T-helper 17 cell (primary cell): Measurements from ENCODE around the gene C10orf67. TPM values are rescaled to one million over a fixed set of nuclear protein-coding genes. Genes with fewer than 3 reads are reported as not detected.
A peak's percentile ranks its signal among the peaks of the same experiment; 100 is the strongest.

Experiments
- ATAC-seq: fragments of 150-1000 bp; cut with Tn5 transposase; 2 replicates; pipeline ENCODE4 v1.10.0; 2021; ENCODE audit warnings: mild to moderate bottlenecking, moderate library complexity
- DNase-seq, 3 donors: peaks; one replicate each; pipeline versions ENCODE4 v3.0.0 to v3.0.0-alpha.2; 2020 to 2021
- H3K9me3 ChIP-seq: one replicate; pipeline ENCODE4 v1.7.0; 2013; ENCODE audit warnings: low read length, mild to moderate bottlenecking; ENCODE audit not compliant: control insufficient read depth, poor library complexity, severe bottlenecking
- H3K27ac Mint-ChIP-seq: one replicate; pipeline ENCODE4 v1.8.0; 2022; ENCODE audit warnings: mild to moderate bottlenecking, moderate library complexity, mixed read lengths
- H3K27me3 Mint-ChIP-seq: one replicate; pipeline ENCODE4 v1.8.0; 2022; ENCODE audit warnings: mixed read lengths
- H3K36me3 Mint-ChIP-seq: one replicate; pipeline ENCODE4 v1.8.0; 2022; ENCODE audit warnings: low read depth, mixed read lengths
- H3K4me1 Mint-ChIP-seq: one replicate; pipeline ENCODE4 v1.8.0; 2022; ENCODE audit warnings: mild to moderate bottlenecking, mixed read lengths
- H3K4me3 Mint-ChIP-seq: one replicate; pipeline ENCODE4 v1.8.0; 2022; ENCODE audit warnings: mild to moderate bottlenecking, moderate library complexity, mixed read lengths
- total RNA-seq, 4 donors: library from RNA in 2 of 4; stranded (reverse) in 2 of 4; gene quantifications; one replicate each; pipeline ENCODE4 v1.2.3 and lab custom pipeline; 2022 to 2026

Gene C10orf67
- total RNA-seq, 2 donors from 2014 or later = 0.26 TPM; not detected in 1

GRCh38 chr10:23201837-23202236 is 142.8 kb downstream of the C10orf67 start:
- no peaks in the 10 kb centered on the region for H3K9me3 ChIP-seq
- Mint-ChIP-seq H3K27me3 (peaks cover 74% of the 10 kb centered on the region), H3K4me3 (no peak overlapping the region), H3K27ac (no peak overlapping the region), H3K36me3 (no peaks in the 10 kb centered on the region), H3K4me1 (no peaks in the 10 kb centered on the region)
- DNase-seq (no peak), ATAC-seq (no peak)

DNA sequence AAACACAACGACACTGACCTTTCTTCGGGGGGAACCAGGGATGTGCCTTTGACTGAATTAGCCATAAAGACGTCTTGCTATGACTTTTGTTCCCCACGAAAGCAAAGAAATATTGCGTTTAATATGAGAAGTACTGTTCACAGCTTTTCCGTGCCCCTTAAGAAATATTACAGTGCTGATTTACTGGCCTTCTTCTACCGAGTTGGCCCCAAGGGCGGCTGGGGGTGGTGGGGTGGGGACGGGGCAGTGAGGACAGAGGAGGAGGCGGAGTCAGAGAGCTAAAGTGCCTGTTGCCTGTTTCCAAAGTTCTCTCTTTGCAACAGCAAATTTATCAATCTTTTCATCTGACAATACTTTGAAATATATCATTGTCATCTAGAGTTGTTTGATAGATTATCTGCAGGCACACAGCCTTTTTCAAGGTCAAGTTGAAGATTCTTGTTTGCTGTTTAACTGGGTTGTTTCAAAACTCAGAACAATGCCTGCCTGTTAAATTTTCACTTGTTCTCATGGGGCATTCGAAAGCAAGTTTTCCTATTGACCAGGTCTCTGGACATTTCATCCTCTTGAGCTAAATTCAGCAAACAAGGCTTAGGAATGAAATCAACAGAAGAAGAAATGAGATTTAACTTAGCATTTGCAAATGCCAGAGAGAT is 143.5 kb downstream of the C10orf67 start:
- H3K4me1 Mint-ChIP-seq = no peaks in the 10 kb centered on the region
- H3K27me3 Mint-ChIP-seq = peaks cover 81% of the 10 kb centered on the region
- ATAC-seq (no peak), DNase-seq (no peak)
- no peak overlapping the region for H3K4me3 Mint-ChIP-seq
- H3K27ac Mint-ChIP-seq = no peak overlapping the region
- no peaks in the 10 kb centered on the region for H3K9me3 ChIP-seq
- no peaks in the 10 kb centered on the region for H3K36me3 Mint-ChIP-seq

DNA sequence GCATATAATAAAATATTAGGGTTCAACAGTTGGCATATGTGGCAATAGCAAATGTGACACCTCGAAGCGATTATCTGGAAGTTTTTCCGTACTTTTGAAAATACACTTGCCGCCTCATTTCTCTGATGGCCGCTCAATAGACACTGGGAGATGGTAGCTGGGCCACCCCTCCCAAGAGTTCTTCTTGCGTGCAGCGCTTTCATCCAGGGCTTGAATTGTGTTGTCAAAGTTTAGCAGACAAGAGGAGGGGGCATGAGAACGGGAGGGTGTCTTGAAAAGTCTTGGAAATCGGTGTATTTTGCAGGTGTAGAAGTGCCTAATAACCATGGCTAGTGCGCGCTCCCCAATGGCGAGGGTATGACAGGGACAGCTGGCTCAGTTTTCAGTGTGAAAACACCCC is 144.0 kb downstream of the C10orf67 start:
- no peak for DNase-seq

DNA sequence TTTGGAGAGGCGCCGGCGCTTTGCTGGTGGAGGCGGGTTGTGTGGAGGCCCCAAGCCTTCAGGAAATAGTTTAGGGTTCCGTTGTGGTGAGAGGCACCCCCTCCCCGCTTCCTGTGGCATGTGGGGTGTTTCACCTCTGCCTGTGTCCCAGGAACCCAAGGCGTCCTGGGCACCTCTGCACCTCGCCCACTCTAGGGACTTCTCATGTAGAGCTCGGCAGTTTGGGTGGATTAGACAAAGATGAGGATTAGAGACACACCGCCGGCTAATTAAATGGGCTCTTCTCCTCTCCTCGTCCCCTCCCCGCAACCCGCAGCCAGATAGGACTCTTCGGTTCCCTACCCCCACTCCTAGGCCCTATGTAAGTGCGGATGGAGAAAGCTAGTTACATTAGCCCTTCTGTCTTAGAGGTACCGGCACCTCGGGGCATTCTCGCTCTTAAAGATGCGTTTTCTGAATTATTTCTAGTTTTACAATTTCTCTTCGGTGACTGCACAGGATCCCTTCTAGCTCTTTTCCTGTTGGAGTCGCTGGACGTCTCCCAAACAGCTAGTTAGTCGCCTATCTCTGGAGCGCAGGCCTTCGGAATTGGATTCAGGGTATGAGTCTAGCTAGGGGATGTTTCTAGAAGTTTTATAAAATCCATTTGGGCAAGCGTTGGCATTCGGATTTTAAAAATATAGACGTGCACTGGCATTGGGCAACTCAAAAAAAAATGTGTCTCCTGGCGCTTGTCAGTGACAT is 144.7 kb downstream of the C10orf67 start:
- ATAC-seq (no peak), DNase-seq (no peak)
- Mint-ChIP-seq H3K4me3 (peak overlapping the region; percentile 33), H3K27ac (no peak overlapping the region), H3K4me1 (no peaks in the 10 kb centered on the region), H3K36me3 (no peaks in the 10 kb centered on the region), H3K27me3 (peaks cover 90% of the 10 kb centered on the region)
- no peaks in the 10 kb centered on the region for H3K9me3 ChIP-seq

More for the DNA sequence above, 144.0 kb downstream of the C10orf67 start:
- no peaks in the 10 kb centered on the region for H3K9me3 ChIP-seq
- Mint-ChIP-seq H3K4me1 (no peaks in the 10 kb centered on the region), H3K27ac (no peak overlapping the region), H3K4me3 (no peak overlapping the region), H3K27me3 (peaks cover 86% of the 10 kb centered on the region), H3K36me3 (no peaks in the 10 kb centered on the region)
- no peak for ATAC-seq

DNA sequence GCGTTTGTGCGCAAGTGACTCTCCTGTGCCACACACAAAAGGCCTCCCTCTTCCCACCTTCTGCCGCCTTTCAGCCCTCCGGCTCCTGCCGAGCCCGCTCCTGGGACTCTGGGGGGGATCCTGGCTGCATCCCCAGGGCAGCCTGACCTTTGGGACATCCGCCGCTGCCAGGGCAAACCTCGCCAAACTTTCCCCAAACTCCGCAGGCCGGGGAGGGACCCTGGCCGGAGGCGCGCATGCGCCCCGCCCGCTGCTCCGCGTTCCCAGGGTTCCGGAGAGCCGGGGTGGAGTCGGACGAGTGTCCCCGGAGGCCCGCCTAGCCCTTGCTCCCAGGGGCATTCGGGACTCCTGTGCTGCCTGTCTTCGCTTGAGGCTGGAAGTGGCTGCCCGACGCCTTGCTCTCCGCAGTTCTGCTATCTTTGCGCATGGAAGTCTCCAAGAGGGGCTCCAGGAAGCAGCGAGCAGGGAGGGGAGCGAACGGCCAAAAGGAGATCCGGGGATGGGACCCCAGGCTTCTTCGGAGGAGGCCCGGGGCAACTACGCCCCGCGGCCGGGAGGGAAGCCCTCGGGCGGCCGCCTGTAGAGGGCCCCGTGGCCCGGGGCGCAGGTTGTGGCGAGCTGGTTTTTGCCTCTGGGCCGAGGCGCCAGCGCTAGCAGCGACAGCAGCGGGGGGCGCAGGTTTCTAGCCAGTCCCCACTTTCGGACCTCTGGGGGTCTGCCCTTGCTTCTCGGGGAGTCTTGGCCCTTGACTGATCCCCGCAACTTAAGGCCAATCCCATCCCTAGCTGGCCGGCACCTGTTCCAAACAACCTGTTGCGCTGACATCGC is 145.4 kb downstream of the C10orf67 start:
- no peak overlapping the region for H3K4me3 Mint-ChIP-seq
- H3K27ac Mint-ChIP-seq = no peak overlapping the region
- no peaks in the 10 kb centered on the region for H3K4me1 Mint-ChIP-seq
- DNase-seq (no peak), ATAC-seq (no peak)
- H3K9me3 ChIP-seq = no peaks in the 10 kb centered on the region
- H3K27me3 Mint-ChIP-seq = peaks cover 88% of the 10 kb centered on the region
- no peaks in the 10 kb centered on the region for H3K36me3 Mint-ChIP-seq

GRCh38 chr10:23198610-23198939 is 146.0 kb downstream of the C10orf67 start:
- H3K9me3 ChIP-seq = no peaks in the 10 kb centered on the region
- H3K27ac Mint-ChIP-seq = no peak overlapping the region
- H3K36me3 Mint-ChIP-seq = peaks cover 1% of the 10 kb centered on the region
- H3K27me3 Mint-ChIP-seq = peaks cover 88% of the 10 kb centered on the region
- ATAC-seq (no peak), DNase-seq (no peak)
- no peaks in the 10 kb centered on the region for H3K4me1 Mint-ChIP-seq
- no peak overlapping the region for H3K4me3 Mint-ChIP-seq

- H3K4me1 Mint-ChIP-seq = no peaks in the 10 kb centered on the region
These were observed 147.2 kb downstream of the C10orf67 start for GRCh38 chr10:23197416-23197861.

GRCh38 chr10:23196915-23197314 is 147.7 kb downstream of the C10orf67 start:
- Mint-ChIP-seq H3K36me3 (peaks cover 2% of the 10 kb centered on the region), H3K27ac (no peak overlapping the region), H3K27me3 (peaks cover 75% of the 10 kb centered on the region), H3K4me1 (no peaks in the 10 kb centered on the region), H3K4me3 (no peak overlapping the region)
- ATAC-seq (no peak), DNase-seq (no peak)
- H3K9me3 ChIP-seq = no peaks in the 10 kb centered on the region

More at GRCh38 chr10:23197416-23197861, 147.2 kb downstream of the C10orf67 start:
- ATAC-seq (no peak), DNase-seq (no peak)
- no peaks in the 10 kb centered on the region for H3K9me3 ChIP-seq
- H3K27ac Mint-ChIP-seq = no peak overlapping the region
- no peak overlapping the region for H3K4me3 Mint-ChIP-seq
- peaks cover 80% of the 10 kb centered on the region for H3K27me3 Mint-ChIP-seq
- peaks cover 2% of the 10 kb centered on the region for H3K36me3 Mint-ChIP-seq

DNA sequence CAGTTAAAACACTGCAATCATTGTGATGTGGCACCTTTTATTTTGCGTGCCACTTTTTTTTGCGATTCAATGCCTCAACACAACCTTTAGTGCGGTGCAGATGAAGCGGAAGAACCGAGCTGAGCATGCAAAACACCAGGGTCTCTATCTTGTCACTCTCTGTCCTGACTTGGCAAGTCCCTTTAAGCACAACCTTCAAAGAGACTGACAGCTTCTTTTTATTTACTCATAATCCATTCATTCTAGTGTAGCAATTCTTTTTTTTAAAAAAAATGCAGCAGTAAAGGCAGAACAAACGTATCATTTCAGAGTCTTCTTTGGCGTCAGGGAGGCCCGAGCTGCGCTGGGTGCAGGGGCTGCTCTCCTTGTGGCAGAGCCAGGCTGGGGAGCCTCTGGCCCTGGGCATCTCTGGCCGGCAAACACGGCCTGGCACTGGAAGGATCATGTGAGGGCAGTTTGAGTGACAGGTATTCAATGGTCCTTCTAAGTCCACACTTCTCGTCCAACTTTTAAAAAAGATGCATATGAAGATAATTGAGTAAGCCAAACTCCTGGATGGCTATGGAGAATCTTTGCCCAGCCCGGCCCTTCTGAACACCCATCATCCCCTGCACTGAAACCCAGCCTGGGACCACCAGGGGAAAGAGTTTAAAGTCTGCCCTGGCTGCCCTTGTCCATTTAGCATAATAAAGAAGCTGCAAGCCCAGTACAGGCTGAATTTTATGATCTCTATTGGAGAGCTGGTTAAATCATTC is 148.6 kb downstream of the C10orf67 start:
- no peaks in the 10 kb centered on the region for H3K9me3 ChIP-seq
- Mint-ChIP-seq H3K27me3 (peaks cover 68% of the 10 kb centered on the region), H3K4me3 (no peak overlapping the region), H3K4me1 (no peaks in the 10 kb centered on the region), H3K27ac (no peak overlapping the region), H3K36me3 (peaks cover 2% of the 10 kb centered on the region)
- DNase-seq (no peak), ATAC-seq (no peak)

- DNase-seq (no peak), ATAC-seq (no peak)
- H3K4me1 Mint-ChIP-seq = no peaks in the 10 kb centered on the region
- no peak overlapping the region for H3K27ac Mint-ChIP-seq
- no peak overlapping the region for H3K4me3 Mint-ChIP-seq
- peaks cover 2% of the 10 kb centered on the region for H3K36me3 Mint-ChIP-seq
- peaks cover 68% of the 10 kb centered on the region for H3K27me3 Mint-ChIP-seq
- no peaks in the 10 kb centered on the region for H3K9me3 ChIP-seq
These were observed 149.4 kb downstream of the C10orf67 start for GRCh38 chr10:23194966-23195845.

DNA sequence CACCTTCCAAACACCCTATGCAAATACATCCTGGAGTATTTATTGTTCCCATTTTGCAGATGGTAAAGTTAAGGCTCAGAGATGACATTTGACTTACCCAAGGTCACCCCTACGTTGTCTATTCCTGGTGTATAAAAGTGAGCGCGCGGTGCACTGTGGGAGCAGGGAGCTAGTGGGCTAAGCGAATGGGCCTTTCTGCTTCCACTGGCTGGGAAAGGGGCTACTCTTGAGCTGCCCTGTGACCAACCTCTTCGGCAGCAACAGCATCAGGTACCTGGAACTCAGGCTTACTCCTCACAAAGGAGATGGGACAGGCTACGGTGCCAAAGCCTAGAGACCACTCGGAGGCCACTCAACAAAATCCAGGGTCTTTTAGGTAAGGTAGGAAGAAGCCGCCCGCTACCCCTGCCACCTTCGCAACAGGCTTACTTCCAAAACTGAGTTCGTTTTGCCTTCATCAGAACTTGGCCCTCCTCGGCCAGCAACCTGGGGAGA is 150.1 kb downstream of the C10orf67 start:
- H3K9me3 ChIP-seq = no peaks in the 10 kb centered on the region
- Mint-ChIP-seq H3K27me3 (peaks cover 69% of the 10 kb centered on the region), H3K4me1 (no peaks in the 10 kb centered on the region), H3K4me3 (no peak overlapping the region), H3K36me3 (peaks cover 2% of the 10 kb centered on the region), H3K27ac (no peak overlapping the region)
- ATAC-seq (no peak), DNase-seq (no peak)

DNA sequence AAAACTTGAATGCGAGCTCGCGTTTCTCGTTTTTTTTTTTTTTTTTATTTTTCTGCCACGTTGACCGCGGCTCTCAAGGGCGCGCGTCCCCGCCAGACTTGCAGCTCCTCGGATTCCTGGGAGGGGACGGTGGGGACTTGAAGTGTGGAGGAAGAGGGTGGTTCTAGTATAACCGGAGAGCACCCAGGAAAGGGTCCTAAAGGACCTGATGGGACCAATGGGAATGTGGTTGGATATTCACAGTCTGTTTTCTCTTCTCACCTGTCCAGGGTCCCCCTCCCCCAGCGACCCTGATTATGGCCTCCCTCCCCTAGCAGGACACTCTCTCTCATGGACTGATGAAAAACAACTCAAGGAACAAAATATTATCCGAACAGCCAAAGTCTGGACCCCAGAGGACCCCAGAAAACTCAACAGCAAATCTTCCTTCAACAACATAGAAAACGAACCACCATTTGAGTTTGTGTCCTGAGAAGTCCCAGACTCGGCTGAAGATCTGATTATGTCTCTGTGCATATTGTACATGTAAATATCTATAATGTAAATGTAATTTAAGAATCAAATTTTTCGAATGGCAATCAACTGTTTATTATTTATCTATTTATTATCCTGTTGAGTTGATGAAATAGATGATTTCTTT is 151.0 kb downstream of the C10orf67 start:
- ATAC-seq = no peak
- Mint-ChIP-seq H3K36me3 (peaks cover 2% of the 10 kb centered on the region), H3K27ac (no peak overlapping the region), H3K4me1 (no peaks in the 10 kb centered on the region), H3K4me3 (no peak overlapping the region), H3K27me3 (peaks cover 77% of the 10 kb centered on the region)
- H3K9me3 ChIP-seq = no peaks in the 10 kb centered on the region
- no peak for DNase-seq
